ENCODE measurements around the gene TALDO1. TPM values are rescaled to one million over a fixed set of nuclear protein-coding genes. Genes with fewer than 3 reads are reported as not detected.

TALDO1 gene
- total RNA-seq, 4 donors from 2014 or later = 237 to 459 (median 293) TPM

- no peak for TF ChIP-seq CTCF (IDR thresholded peaks at IDR 0.05; ENCODE audit: low read depth)
Observed at GRCh38 chr11:811446-812245, 64.4 kb downstream of the TALDO1 start.

- TF ChIP-seq CTCF (IDR thresholded peaks at IDR 0.05; ENCODE audit: low read depth) = no peak
Observed at GRCh38 chr11:812390-812789, 65.1 kb downstream of the TALDO1 start.

- no peak for TF ChIP-seq CTCF (IDR thresholded peaks at IDR 0.05; ENCODE audit: low read depth)
Observed at GRCh38 chr11:813072-813455, 65.8 kb downstream of the TALDO1 start.

- TF ChIP-seq CTCF (IDR thresholded peaks at IDR 0.05; ENCODE audit: low read depth) = no peak
Observed at GRCh38 chr11:813456-814096, 66.3 kb downstream of the TALDO1 start.

Small RNAs within 50 kb of the gene (small RNA-seq; reads per million reads assigned to genes)
- not detected for gene SNORA52

Other genes starting within 250 kb of the TALDO1 start
- 100 to 1,000 TPM; 108 to 290 (median 245) TPM for gene RNH1, start 240.2 kb upstream of the TALDO1 start, total RNA-seq
- 10 to 100 TPM; 33.7 to 53.3 (median 39.9) TPM for gene HRAS, start 211.9 kb upstream of the TALDO1 start, total RNA-seq
- gene LRRC56, start 209.9 kb upstream of the TALDO1 start, total RNA-seq = under 1 TPM in 1 of 4 donors, not detected in 3; 0.38 TPM
- gene LMNTD2, start 186.7 kb upstream of the TALDO1 start, total RNA-seq = 1 to 10 TPM in 2 of 4 donors, under 1 TPM in 2; 0.65 to 2.4 (median 1.0) TPM
- 1 to 10 TPM in 3 of 4 donors, under 1 TPM in 1; 0.49 to 7.6 (median 4.5) TPM for gene RASSF7, start 186.5 kb upstream of the TALDO1 start, total RNA-seq
- gene PHRF1, start 171.0 kb upstream of the TALDO1 start, total RNA-seq = 10 to 100 TPM in 3 of 4 donors, 1 to 10 TPM in 1; 9.0 to 28.4 (median 12.6) TPM
- gene IRF7, start 131.5 kb upstream of the TALDO1 start, total RNA-seq = 10 to 100 TPM in 3 of 4 donors, 1 to 10 TPM in 1; 3.6 to 40.9 (median 17.0) TPM
- not detected for gene CDHR5, start 122.5 kb upstream of the TALDO1 start, total RNA-seq
- not detected for gene SCT, start 120.3 kb upstream of the TALDO1 start, total RNA-seq
- under 1 TPM in 1 of 4 donors, not detected in 3; 0.66 TPM for gene DRD4, start 110.2 kb upstream of the TALDO1 start, total RNA-seq
- gene DEAF1, start 52.2 kb upstream of the TALDO1 start, total RNA-seq = 10 to 100 TPM; 14.0 to 28.4 (median 18.4) TPM
- 10 to 100 TPM in 3 of 4 donors, 1 to 10 TPM in 1; 8.8 to 32.8 (median 16.3) TPM for gene TMEM80, start 51.6 kb upstream of the TALDO1 start, total RNA-seq
- 10 to 100 TPM in 2 of 4 donors, 1 to 10 TPM in 2; 3.8 to 20.0 (median 9.7) TPM for gene EPS8L2, start 41.2 kb upstream of the TALDO1 start, total RNA-seq
- gene GATD1, start 30.0 kb downstream of the TALDO1 start, total RNA-seq = 10 to 100 TPM in 3 of 4 donors, 1 to 10 TPM in 1; 7.1 to 22.8 (median 14.9) TPM
- not detected for gene CEND1, start 42.6 kb downstream of the TALDO1 start, total RNA-seq
- gene SLC25A22, start 50.8 kb downstream of the TALDO1 start, total RNA-seq = 10 to 100 TPM in 1 of 4 donors, 1 to 10 TPM in 3; 2.5 to 12.8 (median 3.7) TPM
- gene PIDD1, start 57.8 kb downstream of the TALDO1 start, total RNA-seq = 10 to 100 TPM in 2 of 4 donors, 1 to 10 TPM in 2; 3.1 to 28.3 (median 9.0) TPM
- gene RPLP2, start 62.5 kb downstream of the TALDO1 start, total RNA-seq = 1,000 to 10,000 TPM in 3 of 4 donors, 100 to 1,000 TPM in 1; 917 to 1,671 (median 1,426) TPM
- gene PNPLA2, start 71.5 kb downstream of the TALDO1 start, total RNA-seq = 1,000 to 10,000 TPM in 1 of 4 donors, 100 to 1,000 TPM in 3; 204 to 1,337 (median 369) TPM
- gene CRACR2B, start 80.5 kb downstream of the TALDO1 start, total RNA-seq = 10 to 100 TPM in 2 of 4 donors, 1 to 10 TPM in 2; 2.3 to 44.6 (median 9.7) TPM
- 1,000 to 10,000 TPM in 1 of 4 donors, 100 to 1,000 TPM in 3; 307 to 1,070 (median 520) TPM for gene CD151, start 85.5 kb downstream of the TALDO1 start, total RNA-seq
- gene POLR2L, start 95.1 kb downstream of the TALDO1 start, total RNA-seq = 100 to 1,000 TPM in 3 of 4 donors, 10 to 100 TPM in 1; 80.7 to 158 (median 117) TPM
- 100 to 1,000 TPM in 3 of 4 donors, 10 to 100 TPM in 1; 67.0 to 219 (median 185) TPM for gene TSPAN4, start 95.4 kb downstream of the TALDO1 start, total RNA-seq
- gene CHID1, start 163.3 kb downstream of the TALDO1 start, total RNA-seq = 100 to 1,000 TPM in 1 of 4 donors, 10 to 100 TPM in 3; 28.4 to 107 (median 76.0) TPM
- 100 to 1,000 TPM in 3 of 4 donors, 10 to 100 TPM in 1; 79.2 to 115 (median 110) TPM for gene AP2A2, start 178.4 kb downstream of the TALDO1 start, total RNA-seq